HEK293T (cell line): ENCODE data around the gene TSKU.

Experiments
- ARNT ChIP-seq: fragments of 450-650 bp; IDR thresholded peaks from 2 replicates; pipeline ENCODE4 v1.6.1; 2017; ENCODE audit warnings: mild to moderate bottlenecking
- BHLHE40 ChIP-seq: fragments of 450-650 bp; IDR thresholded peaks from 2 replicates; pipeline ENCODE4 v1.6.1; 2016; ENCODE audit warnings: mild to moderate bottlenecking, moderate library complexity, borderline replicate concordance
- ELF4 ChIP-seq: fragments of 450-650 bp; IDR thresholded peaks from 2 replicates; pipeline ENCODE4 v1.6.1; 2017; ENCODE audit warnings: antibody characterized with exemption
- FOXK2 ChIP-seq: fragments of 450-650 bp; IDR thresholded peaks from 2 replicates; pipeline ENCODE4 v1.6.1; 2016; ENCODE audit warnings: mild to moderate bottlenecking
- FOXM1 ChIP-seq: fragments of 450-650 bp; IDR thresholded peaks from 2 replicates; pipeline ENCODE4 v1.6.1; 2017; ENCODE audit warnings: mild to moderate bottlenecking, borderline replicate concordance
- HDGF ChIP-seq: fragments of 450-650 bp; IDR thresholded peaks from 2 replicates; pipeline ENCODE4 v1.6.1; 2017; ENCODE audit warnings: antibody characterized with exemption, borderline replicate concordance
- L3MBTL2 ChIP-seq: fragments of 450-650 bp; conservative IDR thresholded peaks from 2 replicates; pipeline ENCODE4 v1.6.1; 2016; ENCODE audit warnings: mild to moderate bottlenecking
- LEF1 ChIP-seq: fragments of 450-650 bp; IDR thresholded peaks from 2 replicates; pipeline ENCODE4 v1.6.1; 2017; ENCODE audit warnings: mild to moderate bottlenecking, borderline replicate concordance
- NFRKB ChIP-seq: fragments of 450-650 bp; IDR thresholded peaks from 2 replicates; pipeline ENCODE4 v1.6.1; 2016; ENCODE audit warnings: mild to moderate bottlenecking, moderate library complexity
- SP1 ChIP-seq: fragments of 450-650 bp; IDR thresholded peaks from 2 replicates; pipeline ENCODE4 v1.6.1; 2017
- SUZ12 ChIP-seq: fragments of 450-650 bp; IDR thresholded peaks from 2 replicates; pipeline ENCODE4 v1.6.1; 2016; ENCODE audit warnings: mild to moderate bottlenecking
- TARDBP ChIP-seq: fragments of 450-650 bp; IDR thresholded peaks from 2 replicates; pipeline ENCODE4 v1.6.1; 2016
- ZNF384 ChIP-seq: fragments of 450-650 bp; IDR thresholded peaks from 2 replicates; pipeline ENCODE4 v1.6.1; 2016

- TF ChIP-seq HDGF, result no peak
- no peak for TF ChIP-seq SP1
- TF ChIP-seq ZNF384, result no peak
- no peak for TF ChIP-seq SUZ12
- TF ChIP-seq TARDBP, result no peak
- no peak for TF ChIP-seq NFRKB
- TF ChIP-seq FOXK2, result no peak
- TF ChIP-seq L3MBTL2, result no peak
- no peak for TF ChIP-seq ELF4
- no peak for TF ChIP-seq ARNT
- TF ChIP-seq FOXM1, result no peak
- no peak for TF ChIP-seq LEF1
- no peak for TF ChIP-seq BHLHE40
Observed at GRCh38 chr11:76825726-76826396, 42.7 kb downstream of the TSKU start.
